IPS-18c (cell line): ENCODE measurements around the gene ERN1.

Source experiments
- H3K4me3 ChIP-seq: 2 replicates; pipeline ENCODE4 v1.7.0; 2013; ENCODE audit warnings: low read depth, mild to moderate bottlenecking, low read length, moderate library complexity; ENCODE audit not compliant: insufficient read depth
- H3K9me3 ChIP-seq: one replicate; pipeline ENCODE4 v1.6.1; 2013; ENCODE audit warnings: mild to moderate bottlenecking, low read length, moderate library complexity; ENCODE audit not compliant: control insufficient read depth, insufficient read depth

ERN1 gene

DNA sequence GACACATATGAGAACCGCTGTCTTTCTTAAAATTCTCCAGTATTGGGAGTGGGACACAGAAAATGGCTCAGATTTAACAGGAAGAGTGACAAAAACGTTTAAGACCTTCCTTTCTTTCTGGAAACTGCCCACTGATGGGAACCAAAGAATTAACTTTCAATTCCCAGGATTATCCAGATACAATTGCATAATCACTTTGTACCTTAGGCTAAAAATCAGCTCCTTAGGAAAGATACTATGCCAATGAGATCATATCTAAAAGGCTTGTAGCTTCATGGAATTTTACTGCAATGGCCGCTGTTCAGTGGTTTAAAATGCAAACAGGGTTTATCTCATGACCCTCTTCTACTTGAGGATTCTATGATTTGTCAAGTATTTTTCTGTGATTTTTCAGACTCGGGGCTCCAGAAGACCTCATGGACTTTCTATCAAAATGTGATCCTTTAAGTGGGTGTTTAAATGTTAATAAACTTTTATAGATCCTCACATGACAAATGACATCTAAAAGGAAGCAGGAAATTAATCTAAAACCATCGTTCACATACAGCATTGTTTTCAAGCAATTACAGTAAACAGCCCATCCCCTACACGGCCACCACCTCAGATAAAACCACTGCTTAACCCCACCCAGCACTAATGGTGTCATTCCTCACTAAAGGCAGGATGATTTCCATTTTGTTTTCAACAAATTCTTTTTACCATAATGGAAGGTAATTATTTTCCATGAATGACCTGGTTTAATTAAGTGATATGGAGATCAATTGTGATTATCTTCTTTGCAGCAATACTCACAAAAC is 31.6 kb upstream of the ERN1 start:
- H3K9me3 ChIP-seq = no peaks in the 10 kb centered on the region

DNA sequence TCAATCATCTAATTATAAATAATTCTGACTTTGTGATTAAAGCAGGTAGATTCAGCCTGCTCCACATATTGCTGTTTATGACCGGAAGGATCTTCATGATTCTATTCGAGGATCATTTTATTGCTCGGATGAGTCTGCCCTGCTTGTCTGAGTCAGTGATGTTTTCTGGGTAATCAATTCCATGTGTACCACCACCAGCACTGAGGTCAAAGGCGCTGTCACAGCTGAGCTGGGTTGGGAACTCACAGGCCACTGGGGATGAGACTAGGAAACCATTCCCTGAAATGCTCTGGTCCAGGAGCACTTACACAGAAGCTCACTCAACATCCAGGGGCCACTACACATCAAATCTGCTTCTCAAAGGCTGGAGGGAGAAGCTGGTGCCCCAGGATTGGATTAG is 30.4 kb upstream of the ERN1 start:
- H3K9me3 ChIP-seq = no peaks in the 10 kb centered on the region
- H3K4me3 ChIP-seq = no peak overlapping the region

More for the DNA sequence above, 31.6 kb upstream of the ERN1 start:
- no peak overlapping the region for H3K4me3 ChIP-seq

DNA sequence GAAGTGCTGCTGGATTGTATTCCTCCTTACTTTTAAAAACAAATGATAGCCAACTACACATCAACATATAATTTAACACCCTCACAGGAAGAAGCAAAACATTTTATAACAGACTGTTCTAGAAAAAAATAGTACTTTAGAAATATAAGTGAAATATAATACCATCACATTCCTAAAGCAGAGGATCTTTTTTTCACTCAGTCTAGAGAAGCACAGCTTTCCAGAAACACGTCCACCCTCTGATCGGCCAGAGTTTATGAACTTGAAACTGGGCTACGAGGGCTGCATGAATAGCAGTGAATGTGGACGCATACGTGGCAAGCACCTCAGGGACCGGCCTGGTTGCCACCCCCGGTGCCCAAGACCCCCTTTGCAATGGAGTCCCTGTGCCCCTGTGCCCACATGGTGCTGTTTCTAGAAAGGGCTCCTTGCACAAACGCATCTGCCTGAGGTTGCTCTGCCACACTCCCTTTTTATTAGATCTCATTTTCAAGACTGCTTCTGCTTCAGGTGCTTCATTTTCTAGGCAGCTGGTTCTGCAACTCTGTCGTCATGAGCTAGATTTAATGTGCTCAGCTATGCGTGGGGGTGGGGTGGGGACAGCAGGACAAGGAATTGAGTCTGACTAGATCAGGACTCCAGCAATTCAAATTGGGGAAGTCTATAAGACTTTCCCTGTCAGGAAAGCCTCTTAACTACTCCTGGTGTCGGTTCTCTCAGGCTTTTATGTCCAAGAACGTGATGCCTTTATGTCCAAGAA is 29.1 kb upstream of the ERN1 start:
- Histone ChIP-seq H3K9me3 (no peaks in the 10 kb centered on the region), H3K4me3 (no peak overlapping the region)

DNA sequence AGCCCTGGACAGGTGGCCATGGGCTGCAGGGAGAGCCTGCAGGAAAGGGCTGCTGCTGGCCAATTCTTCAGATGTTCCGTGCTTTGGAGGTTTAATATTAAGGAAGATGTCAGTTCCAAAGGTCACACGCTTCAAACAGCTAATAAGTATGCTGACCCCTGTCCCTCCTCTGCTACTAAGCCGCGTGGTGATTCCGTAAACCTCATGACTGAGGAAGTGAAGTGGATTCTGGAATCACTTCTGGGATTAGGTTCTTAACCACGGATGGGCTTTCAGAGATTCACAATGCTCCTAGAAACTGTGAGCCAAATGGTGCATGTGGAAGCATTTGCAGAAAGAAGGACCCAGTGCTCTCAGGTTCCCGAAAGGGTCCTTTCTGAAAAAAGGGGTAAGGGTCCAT is 28.5 kb upstream of the ERN1 start:
- Histone ChIP-seq H3K4me3 (no peak overlapping the region), H3K9me3 (no peaks in the 10 kb centered on the region)

DNA sequence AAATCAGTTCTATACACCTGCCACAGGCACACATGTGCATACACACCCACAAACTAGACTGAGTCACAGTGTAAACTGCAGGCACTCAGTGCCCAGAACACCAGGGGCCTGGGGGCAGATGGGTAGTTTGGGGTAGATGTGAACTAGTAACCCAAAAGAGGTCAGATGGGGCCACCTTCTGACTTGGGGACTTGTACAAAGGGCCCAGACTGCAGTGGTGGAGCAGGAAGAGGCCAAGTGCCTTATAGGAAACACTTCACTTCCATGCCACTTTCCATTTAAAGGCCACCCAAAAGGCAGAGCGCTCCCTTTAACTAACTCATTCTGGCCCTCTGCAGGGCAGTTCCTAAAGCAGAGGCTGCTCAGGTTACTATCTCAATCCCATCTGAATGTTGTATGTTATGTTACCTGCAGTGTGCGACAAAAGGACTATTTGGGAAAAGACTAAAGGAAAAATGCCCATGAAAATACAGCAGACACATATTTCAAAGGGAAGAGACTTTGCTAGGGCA is 27.8 kb upstream of the ERN1 start:
- Histone ChIP-seq H3K9me3 (no peaks in the 10 kb centered on the region), H3K4me3 (no peak overlapping the region)

DNA sequence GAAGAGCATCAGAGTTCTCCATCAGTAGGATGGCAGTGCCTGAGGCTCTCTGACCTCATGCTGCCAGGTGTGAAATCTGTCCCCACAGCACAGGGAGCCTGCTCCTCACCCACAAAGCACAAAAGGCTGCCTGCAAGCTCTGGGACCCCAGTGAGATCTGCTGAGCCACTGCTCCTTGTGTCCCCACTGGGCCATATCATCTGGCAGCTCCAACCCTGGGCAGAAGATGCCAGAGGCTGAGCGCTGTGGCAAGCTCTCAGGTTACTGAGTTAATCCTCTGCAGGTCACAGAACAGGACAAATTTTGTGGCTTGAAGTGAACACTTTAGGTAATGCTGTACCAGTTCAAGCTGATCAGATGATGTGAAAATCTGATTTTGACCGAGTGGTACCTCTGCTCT is 26.7 kb upstream of the ERN1 start:
- H3K4me3 ChIP-seq = no peak overlapping the region
- H3K9me3 ChIP-seq = no peaks in the 10 kb centered on the region

DNA sequence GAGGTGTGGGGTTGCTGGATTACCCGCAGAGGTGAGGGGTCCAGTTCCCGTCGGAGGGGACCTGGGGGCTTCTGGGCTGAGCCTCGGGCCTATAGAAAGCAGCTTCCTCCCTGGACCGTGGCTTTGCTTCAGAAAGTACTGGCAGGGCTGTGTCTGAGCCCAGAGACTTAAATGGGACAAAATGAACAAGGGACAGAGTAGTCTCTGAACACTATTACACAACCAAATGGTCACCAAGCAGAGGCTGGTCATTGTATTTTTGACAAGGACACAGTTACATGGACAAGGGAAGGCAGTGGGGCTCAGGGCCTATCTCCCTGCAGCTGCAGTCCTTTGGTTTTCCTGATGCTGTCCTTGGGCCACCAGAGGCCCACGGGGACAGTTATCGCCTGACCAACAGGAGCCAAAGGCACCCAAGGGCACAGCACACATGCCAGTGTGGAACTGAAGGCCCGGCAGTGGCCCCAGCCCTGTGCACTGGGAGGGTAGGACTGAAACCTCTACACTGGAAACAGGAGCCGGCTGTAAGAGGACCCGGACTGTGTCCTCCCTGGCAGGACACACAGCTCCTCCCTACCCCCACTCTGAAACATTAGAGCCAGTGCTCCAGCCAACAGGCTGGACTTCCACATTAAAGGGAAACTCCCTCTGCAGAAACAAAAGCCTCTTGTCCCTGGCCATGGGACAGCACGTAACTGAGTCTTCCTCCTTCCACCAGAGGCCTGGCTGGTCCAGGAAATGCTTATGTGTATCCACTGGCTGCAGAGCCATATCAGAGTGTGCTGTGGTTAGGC is 26.0 kb upstream of the ERN1 start:
- Histone ChIP-seq H3K4me3 (no peak overlapping the region), H3K9me3 (no peaks in the 10 kb centered on the region)

DNA sequence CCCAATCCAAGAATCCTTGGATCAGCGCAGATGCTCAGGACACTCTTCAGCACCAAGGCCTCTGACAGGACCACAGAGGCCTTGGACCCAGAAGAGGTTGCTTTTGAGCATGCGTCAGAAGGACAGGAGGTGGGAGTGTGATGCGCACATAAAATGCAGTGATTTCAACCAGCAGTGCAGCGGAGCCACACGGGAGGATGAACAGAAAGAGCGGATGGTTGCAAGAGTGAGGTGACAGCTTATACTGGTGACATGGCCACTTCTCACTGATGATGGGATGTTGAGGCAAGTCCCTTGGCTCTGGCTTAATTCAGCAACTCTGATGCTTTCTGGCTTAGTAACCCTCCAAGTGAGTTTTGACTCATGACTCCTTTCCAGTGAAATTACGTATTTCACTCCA is 25.2 kb upstream of the ERN1 start:
- no peaks in the 10 kb centered on the region for H3K9me3 ChIP-seq
- H3K4me3 ChIP-seq = no peak overlapping the region

DNA sequence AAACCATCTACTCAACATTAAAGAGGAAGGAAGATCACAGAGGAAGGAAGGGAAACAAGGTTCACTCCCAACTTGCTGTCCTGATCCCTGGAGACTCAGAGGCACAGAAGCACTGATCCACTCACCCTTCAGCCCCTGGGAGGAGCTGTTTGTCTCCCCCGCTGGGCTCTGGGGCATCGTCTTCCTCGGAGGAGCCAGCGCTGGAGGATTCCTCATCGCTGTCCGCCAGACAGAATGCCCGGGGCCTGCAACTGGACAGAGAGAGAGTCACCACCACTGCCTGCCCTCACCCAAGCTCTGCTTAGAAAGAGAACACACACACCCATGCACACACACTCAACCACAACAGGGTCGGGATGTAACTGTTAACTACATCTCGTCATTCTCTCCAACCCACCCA is 24.8 kb upstream of the ERN1 start:
- no peak overlapping the region for H3K4me3 ChIP-seq
- H3K9me3 ChIP-seq = no peaks in the 10 kb centered on the region

DNA sequence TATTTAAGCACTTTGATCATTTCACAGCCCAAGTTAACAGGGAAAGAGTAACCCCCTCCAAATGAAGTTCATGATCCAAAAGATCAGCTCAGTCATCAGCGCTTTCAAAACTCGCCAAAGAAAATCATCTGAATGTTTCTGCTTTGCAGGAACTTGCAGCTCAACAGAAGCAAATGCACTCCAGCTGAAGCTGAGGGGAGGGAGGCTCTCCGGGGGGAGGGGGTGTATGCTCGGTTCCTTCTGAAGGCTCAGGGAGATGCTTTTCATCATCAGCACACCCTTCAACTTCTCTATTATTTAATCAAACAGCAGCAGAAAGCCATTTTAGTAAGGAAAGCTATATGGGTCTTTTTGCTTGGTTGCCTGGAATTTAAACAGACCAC is 24.4 kb upstream of the ERN1 start:
- H3K9me3 ChIP-seq = no peaks in the 10 kb centered on the region
- H3K4me3 ChIP-seq = no peak overlapping the region

DNA sequence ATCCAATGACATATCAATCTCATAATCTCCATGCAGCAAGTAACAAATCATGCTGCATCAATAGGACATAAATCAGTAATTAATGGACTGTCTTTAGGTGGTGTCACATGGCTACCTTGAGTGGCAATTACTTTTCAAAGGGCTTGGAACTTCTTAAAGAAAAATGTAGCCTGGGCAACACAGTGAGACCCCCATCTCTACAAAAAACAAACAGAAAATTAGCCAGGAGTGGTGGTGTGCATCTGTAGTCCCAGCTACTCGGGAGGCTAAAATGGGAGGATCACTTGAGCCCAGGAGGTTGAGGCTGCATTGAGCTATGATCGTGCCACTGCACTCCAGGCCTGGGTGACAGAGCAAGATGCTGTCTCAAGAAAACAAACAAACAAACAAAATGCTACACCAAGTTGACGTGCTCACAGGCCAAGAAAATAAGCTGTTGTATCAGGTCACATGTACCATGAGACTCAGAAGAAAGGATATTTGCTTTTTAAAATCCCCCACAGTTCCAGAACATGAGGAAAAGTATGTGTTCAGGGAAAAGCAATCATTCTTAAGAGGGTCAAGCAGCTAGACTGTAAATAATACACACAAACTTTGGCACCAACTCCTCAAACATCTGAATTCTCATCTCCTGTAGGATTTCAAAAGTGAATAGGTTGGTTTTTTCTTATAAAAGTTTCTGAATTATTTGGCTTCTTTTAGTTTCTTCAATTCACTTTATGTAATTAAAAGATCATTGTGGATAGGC is 23.8 kb upstream of the ERN1 start:
- no peaks in the 10 kb centered on the region for H3K9me3 ChIP-seq

DNA sequence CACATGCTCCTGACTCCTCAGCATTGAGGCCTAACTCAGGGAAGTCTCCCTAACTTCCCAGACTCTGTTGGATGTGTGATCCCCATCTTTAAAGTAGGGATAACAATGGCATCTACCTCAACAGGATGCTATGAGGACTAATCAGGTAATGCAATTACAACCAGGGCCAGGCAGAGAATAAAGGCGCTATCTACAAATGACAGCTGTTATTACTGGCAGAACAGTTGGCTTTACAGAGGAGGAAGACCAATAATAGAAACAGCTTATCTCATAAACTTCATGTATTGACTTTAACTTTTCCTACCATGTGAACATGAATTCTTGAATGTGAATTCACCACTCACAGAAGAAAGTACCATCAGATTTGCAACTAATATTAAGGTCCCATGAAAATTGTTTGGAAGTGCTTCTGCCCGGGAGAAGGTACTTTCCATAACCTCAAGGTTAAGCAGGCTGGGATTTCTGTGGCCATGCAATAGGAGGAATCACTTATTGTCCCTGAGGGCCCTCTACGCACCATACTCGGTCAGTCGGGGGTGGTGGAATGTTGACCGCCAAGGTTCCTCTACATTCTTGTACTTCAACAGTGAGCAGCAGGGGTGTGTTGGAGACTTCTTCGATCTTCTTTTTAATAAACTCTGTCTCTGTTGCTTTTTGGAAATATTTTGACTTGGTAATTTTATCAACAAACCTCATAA is 22.6 kb upstream of the ERN1 start:
- H3K4me3 ChIP-seq = no peak overlapping the region
- no peaks in the 10 kb centered on the region for H3K9me3 ChIP-seq

More for the DNA sequence above, 23.8 kb upstream of the ERN1 start:
- no peak overlapping the region for H3K4me3 ChIP-seq

DNA sequence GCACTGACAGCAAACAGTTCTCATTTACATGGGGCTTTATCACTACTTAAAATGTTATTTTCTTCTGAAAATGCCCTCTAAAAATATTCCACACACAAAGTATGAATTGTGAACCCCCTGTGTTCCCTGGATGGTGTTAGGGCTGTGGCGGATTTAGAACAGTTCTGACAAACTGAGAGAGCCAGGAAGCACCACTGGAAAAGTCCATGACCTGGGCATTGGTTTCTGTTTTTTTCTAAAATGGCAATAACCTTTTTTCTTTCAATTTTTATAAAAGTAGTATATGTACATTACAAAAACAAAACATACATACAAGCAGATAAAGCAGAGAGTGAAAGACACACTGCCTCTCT is 21.0 kb upstream of the ERN1 start:
- Histone ChIP-seq H3K4me3 (no peak overlapping the region), H3K9me3 (no peaks in the 10 kb centered on the region)

DNA sequence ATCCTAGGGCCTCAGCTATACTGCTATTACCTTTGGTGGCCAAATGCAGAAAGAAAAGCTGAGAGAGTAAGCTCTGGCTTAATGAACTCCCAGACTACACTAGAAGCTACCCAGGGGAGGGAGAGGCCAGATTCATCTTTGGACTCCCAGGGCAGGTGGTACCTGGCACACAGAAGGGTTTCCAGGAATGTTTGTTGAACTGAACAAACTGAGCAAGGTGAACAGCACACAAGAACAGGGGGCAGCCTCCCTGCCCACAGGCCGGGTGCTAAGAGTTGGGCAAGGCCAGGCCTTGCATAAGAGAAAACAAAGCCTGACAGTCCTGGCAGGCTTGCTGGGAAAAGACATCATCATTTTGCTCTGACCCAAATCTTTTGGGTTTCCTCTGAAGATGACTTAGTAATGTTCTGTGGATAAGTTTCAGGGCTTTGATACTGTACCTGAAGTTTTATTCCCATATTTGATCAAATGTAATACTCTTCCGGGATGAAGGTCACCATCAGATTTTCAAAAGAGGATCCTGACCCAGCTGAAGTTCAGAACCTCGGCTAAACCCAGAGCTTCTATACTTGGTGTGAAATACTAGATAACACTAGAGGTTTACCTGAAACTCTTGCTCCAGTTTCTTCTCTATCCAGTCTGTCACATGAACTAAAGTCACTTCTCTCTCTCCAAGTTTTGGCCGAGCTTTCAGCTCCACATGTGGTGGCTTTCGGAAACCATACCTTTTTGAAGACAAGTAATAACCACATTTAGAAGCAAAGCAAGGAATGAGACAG is 20.5 kb upstream of the ERN1 start:
- H3K9me3 ChIP-seq = no peaks in the 10 kb centered on the region
- H3K4me3 ChIP-seq = no peak overlapping the region

DNA sequence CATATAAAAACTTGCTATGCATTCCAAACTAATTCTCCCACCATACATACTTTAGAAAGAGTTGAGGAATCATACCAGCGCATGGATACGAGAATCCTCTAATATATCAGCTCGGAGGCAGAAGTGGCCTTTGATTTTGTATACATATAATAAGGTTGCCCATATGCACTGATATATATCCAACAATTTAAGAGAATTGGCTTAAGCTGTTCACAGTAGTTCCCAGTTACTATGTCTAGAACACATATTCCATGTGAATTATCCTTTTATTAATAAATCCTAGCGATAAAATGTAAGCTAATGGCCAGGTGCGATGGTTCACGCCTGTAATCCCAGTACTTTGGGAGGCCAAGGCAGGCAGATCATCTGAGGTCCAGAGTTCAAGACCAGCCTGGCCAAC is 19.3 kb upstream of the ERN1 start:
- Histone ChIP-seq H3K9me3 (no peaks in the 10 kb centered on the region), H3K4me3 (no peak overlapping the region)

DNA sequence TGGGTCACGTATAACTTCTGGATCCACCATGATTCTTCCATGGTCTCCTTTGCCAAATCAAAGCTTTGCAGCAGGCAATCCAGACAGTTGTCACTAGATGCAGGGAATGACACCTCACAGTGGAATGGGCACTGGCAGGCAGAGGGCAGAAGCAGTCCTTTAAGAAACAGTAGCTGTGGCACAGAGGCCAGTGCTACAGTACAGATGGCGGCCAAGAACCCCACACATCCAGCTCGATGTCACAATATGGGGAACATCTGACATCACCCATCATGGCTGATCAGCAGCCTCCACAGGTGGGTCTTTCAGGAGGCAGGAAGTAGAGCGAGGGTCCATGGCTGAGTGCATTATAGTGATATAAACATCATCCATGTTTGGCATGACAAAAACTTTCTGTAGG is 18.8 kb upstream of the ERN1 start:
- Histone ChIP-seq H3K9me3 (no peaks in the 10 kb centered on the region), H3K4me3 (no peak overlapping the region)
